MM.1S (cell line): Measurements from ENCODE around the gene TBC1D16.

Experiments used
- DNase-seq: peaks from one replicate; pipeline ENCODE4 v3.0.0-alpha.2; 2015
- H2AFZ ChIP-seq: fragments of 300-600 bp; sonication (generic); 2 replicates; pipeline ENCODE4 v1.6.0; 2016; ENCODE audit warnings: antibody characterized with exemption, low read length
- H3F3A ChIP-seq: fragments of 300-600 bp; sonication (generic); 2 replicates; pipeline ENCODE4 v1.6.1; 2016; ENCODE audit warnings: mild to moderate bottlenecking, antibody characterized with exemption, low read length, moderate library complexity, mixed read lengths; ENCODE audit not compliant: insufficient read depth
- H3K27ac ChIP-seq: fragments of 300-600 bp; sonication (generic); 2 replicates; pipeline ENCODE4 v1.5.1; 2016; ENCODE audit warnings: mild to moderate bottlenecking, low read length
- H3K27me3 ChIP-seq: fragments of 300-600 bp; sonication (generic); replicated peaks from 2 replicates; pipeline ENCODE4 v1.6.0; 2016; ENCODE audit warnings: low read length; ENCODE audit not compliant: insufficient read depth
- H3K36me3 ChIP-seq: fragments of 300-600 bp; sonication (generic); replicated peaks from 2 replicates; pipeline ENCODE4 v1.6.1; 2016; ENCODE audit warnings: mild to moderate bottlenecking, low read length, mixed read lengths; ENCODE audit not compliant: insufficient read depth
- H3K4me1 ChIP-seq: fragments of 300-600 bp; sonication (generic); 2 replicates; pipeline ENCODE4 v1.6.1; 2016; ENCODE audit warnings: low read length, mixed read lengths
- H3K4me2 ChIP-seq: fragments of 300-600 bp; sonication (generic); 2 replicates; pipeline ENCODE4 v1.6.0; 2016; ENCODE audit warnings: low read depth, low read length
- H3K4me3 ChIP-seq: fragments of 300-600 bp; sonication (generic); 2 replicates; pipeline ENCODE4 v1.5.1; 2016; ENCODE audit warnings: low read length, mixed read lengths
- H3K79me2 ChIP-seq: fragments of 300-600 bp; sonication (generic); 2 replicates; pipeline ENCODE4 v1.6.1; 2016; ENCODE audit warnings: mixed run types, low read length, mixed read lengths
- H3K9ac ChIP-seq: fragments of 300-600 bp; sonication (generic); 2 replicates; pipeline ENCODE4 v1.6.1; 2016; ENCODE audit warnings: low read length, mixed read lengths
- H3K9me2 ChIP-seq: fragments of 300-600 bp; sonication (generic); replicated peaks from 2 replicates; pipeline ENCODE4 v1.6.1; 2016; ENCODE audit warnings: mild to moderate bottlenecking, low read length, mixed read lengths; ENCODE audit not compliant: insufficient read depth
- H3K9me3 ChIP-seq: fragments of 300-600 bp; sonication (generic); replicated peaks from 2 replicates; pipeline ENCODE4 v1.6.1; 2016; ENCODE audit warnings: mild to moderate bottlenecking, low read length, mixed read lengths; ENCODE audit not compliant: insufficient read depth
- H4K20me1 ChIP-seq: fragments of 300-600 bp; sonication (generic); 2 replicates; pipeline ENCODE4 v1.6.1; 2016; ENCODE audit warnings: mild to moderate bottlenecking, low read length, moderate library complexity, mixed read lengths; ENCODE audit not compliant: insufficient read depth
- CTCF ChIP-seq: fragments of 300-600 bp; sonication (generic); IDR thresholded peaks from 2 replicates; pipeline ENCODE4 v1.5.1; 2016; ENCODE audit warnings: antibody characterized with exemption, low read length, mixed read lengths
- EZH2 ChIP-seq: fragments of 300-600 bp; sonication (generic); optimal IDR thresholded peaks from 2 replicates; pipeline ENCODE3; 2017; ENCODE audit warnings: low read depth, mild to moderate bottlenecking, antibody characterized with exemption, low read length, mixed read lengths
- EZH2phosphoT487 ChIP-seq: fragments of 300-600 bp; sonication (generic); IDR thresholded peaks from 2 replicates; pipeline ENCODE4 v1.6.1; 2018; ENCODE audit warnings: antibody characterized with exemption, low read length

The TBC1D16 gene

GRCh38 chr17:79913896-79914812 is 121.5 kb downstream of the TBC1D16 start:
- no peaks in the 10 kb centered on the region for H3K4me1 ChIP-seq
- H3K79me2 ChIP-seq: no peaks in the 10 kb centered on the region
- H3F3A ChIP-seq: no peaks in the 10 kb centered on the region
- H3K9me3 ChIP-seq: no peaks in the 10 kb centered on the region
- H3K27me3 ChIP-seq: peaks cover 83% of the 10 kb centered on the region
- TF ChIP-seq EZH2phosphoT487 (no peak), CTCF (no peak), EZH2 (no peak)
- H2AFZ ChIP-seq: no peak overlapping the region
- no peak overlapping the region for H3K9ac ChIP-seq
- H3K36me3 ChIP-seq: no peaks in the 10 kb centered on the region
- no peak for DNase-seq
- no peak overlapping the region for H3K4me3 ChIP-seq
- H3K9me2 ChIP-seq: no peaks in the 10 kb centered on the region
- no peak overlapping the region for H3K4me2 ChIP-seq
- no peak overlapping the region for H3K27ac ChIP-seq
- H4K20me1 ChIP-seq: no peaks in the 10 kb centered on the region

GRCh38 chr17:79913451-79913850 is 122.2 kb downstream of the TBC1D16 start:
- no peaks in the 10 kb centered on the region for H3K4me1 ChIP-seq
- no peak overlapping the region for H3K27ac ChIP-seq
- DNase-seq: no peak
- no peaks in the 10 kb centered on the region for H3F3A ChIP-seq
- H2AFZ ChIP-seq: no peak overlapping the region
- H4K20me1 ChIP-seq: no peaks in the 10 kb centered on the region
- no peak overlapping the region for H3K9ac ChIP-seq
- no peak overlapping the region for H3K4me3 ChIP-seq
- H3K4me2 ChIP-seq: no peak overlapping the region
- no peak for TF ChIP-seq EZH2phosphoT487
- no peak for TF ChIP-seq CTCF
- TF ChIP-seq EZH2: no peak
- peaks cover 90% of the 10 kb centered on the region for H3K27me3 ChIP-seq
- no peaks in the 10 kb centered on the region for H3K9me2 ChIP-seq
- H3K9me3 ChIP-seq: no peaks in the 10 kb centered on the region
- no peaks in the 10 kb centered on the region for H3K79me2 ChIP-seq
- no peaks in the 10 kb centered on the region for H3K36me3 ChIP-seq

- TF ChIP-seq EZH2: no peak
- no peak for TF ChIP-seq EZH2phosphoT487
- TF ChIP-seq CTCF: no peak
- H3K27me3 ChIP-seq: peaks cover 97% of the 10 kb centered on the region
- no peak for DNase-seq
- H3K27ac ChIP-seq: no peak overlapping the region
- H3K4me2 ChIP-seq: no peak overlapping the region
- no peaks in the 10 kb centered on the region for H3K9me3 ChIP-seq
- H3K79me2 ChIP-seq: no peaks in the 10 kb centered on the region
- no peaks in the 10 kb centered on the region for H3F3A ChIP-seq
- H2AFZ ChIP-seq: no peak overlapping the region
- no peaks in the 10 kb centered on the region for H3K9me2 ChIP-seq
- H3K36me3 ChIP-seq: no peaks in the 10 kb centered on the region
- H4K20me1 ChIP-seq: no peaks in the 10 kb centered on the region
- no peak overlapping the region for H3K4me3 ChIP-seq
- no peak overlapping the region for H3K9ac ChIP-seq
- no peaks in the 10 kb centered on the region for H3K4me1 ChIP-seq
Observed at GRCh38 chr17:79912552-79913330, 122.9 kb downstream of the TBC1D16 start.
